DND-41 (cell line): ENCODE measurements around the gene ALDH3B2.
A peak's percentile ranks its signal among the peaks of the same experiment; 100 is the strongest.

Experiments
- CTCF ChIP-seq: IDR thresholded peaks from 2 replicates; pipeline ENCODE4 v1.5.1; 2012; ENCODE audit warnings: borderline replicate concordance, low read length, moderate library complexity, mild to moderate bottlenecking; ENCODE audit not compliant: poor library complexity, severe bottlenecking; ENCODE audit errors: extremely low read depth
- EZH2 ChIP-seq: IDR thresholded peaks from 3 replicates; pipeline ENCODE4 v1.6.1; 2012; ENCODE audit warnings: borderline replicate concordance, low read depth, mild to moderate bottlenecking, moderate library complexity, low read length, inconsistent platforms; ENCODE audit not compliant: severe bottlenecking

DNA sequence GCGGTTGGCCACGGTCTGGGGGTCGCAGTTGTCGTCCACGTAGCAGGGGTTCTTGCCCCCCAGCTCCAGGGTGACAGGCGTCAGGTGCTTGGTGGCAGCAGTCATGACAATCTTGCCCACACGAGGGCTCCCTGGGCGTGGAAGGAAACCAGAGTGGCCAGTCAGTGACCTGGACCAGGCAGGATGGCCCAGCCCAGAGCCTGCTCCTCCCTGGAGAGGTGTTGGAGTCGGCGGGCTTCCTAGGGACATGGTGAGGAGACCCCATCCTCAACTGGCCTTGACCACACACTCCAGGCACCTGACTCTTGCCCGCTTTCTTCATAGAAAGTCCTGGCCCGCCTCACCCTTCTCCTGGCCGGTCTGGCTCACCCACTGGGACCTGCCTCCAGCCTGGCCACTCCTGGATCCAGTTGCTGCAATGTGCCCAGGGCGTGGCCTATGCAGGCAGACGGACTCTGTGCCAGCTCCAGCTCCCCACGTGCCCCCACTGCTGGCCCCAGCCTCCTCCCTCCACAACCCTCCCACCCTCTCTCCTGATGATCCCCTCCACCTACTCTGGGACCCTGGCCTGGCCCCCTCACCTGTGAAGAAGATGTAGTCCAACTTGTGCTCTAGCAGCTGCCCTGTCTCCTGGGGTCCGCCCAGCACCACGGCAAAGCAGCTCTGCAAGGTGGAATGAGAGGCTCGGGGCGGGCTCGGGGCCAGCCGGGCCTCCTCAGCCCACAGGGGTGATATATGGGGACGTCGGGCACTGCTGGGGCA lies 8.7 kb downstream of the ALDH3B2 start:
- peak; percentile 26 for TF ChIP-seq CTCF
- no peak for TF ChIP-seq EZH2
